ENCODE results near the gene THPO. TPM values are rescaled to one million over a fixed set of nuclear protein-coding genes. Genes with fewer than 3 reads are reported as not detected.

The THPO gene
- total RNA-seq, 2 donors from 2014 or later: 1.1 TPM; not detected in 1

DNA sequence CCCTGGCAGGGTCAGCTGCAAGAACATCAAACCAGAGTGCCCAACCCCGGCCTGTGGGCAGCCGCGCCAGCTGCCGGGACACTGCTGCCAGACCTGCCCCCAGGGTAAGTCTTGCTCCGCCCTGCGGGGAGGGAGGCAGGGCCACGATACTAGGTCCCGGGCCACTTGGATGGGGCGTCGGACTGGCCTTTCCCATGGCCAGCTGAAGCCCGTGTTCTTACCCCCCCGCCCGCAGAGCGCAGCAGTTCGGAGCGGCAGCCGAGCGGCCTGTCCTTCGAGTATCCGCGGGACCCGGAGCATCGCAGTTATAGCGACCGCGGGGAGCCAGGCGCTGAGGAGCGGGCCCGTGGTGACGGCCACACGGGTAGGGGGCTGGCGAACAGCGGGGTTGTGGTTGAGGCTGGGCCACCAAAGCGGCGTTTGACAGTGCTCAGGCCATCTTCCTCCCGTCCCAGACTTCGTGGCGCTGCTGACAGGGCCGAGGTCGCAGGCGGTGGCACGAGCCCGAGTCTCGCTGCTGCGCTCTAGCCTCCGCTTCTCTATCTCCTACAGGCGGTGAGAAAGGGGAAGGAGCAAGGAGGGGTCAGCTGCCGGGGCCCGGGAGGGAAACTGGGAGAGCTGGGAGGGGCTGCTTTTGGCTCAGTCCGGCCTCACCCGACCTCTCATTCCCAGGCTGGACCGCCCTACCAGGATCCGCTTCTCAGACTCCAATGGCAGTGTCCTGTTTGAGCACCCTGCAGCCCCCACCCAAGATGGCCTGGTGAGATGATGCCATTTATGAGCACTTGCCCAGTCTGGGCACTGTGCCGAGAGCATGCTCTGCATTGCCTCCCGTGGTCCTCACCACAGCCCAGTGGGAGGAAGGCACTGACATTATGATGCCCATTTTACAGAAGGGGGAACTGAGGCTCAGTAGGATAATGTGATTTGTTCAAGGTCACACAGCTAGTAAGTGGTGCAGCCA lies 3.5 kb upstream of the THPO start:
- H3K4me1 ChIP-seq (ENCODE audit: control insufficient read depth in 1 of 2, low read depth in 2 of 2): peaks cover 4 to 13% of the 10 kb centered on the region in 2 donors
- no peaks in the 10 kb centered on the region for H3K9me3 ChIP-seq
- ATAC-seq (ENCODE audit: insufficient number of reproducible peaks, low FRiP score, low read depth): no peak
- peak overlapping the region; percentile 77 for H3K4me3 ChIP-seq
- no peak for DNase-seq (ENCODE audit: low spot score)
- H3K27ac ChIP-seq: no peak overlapping the region
- TF ChIP-seq, protein P1, sequence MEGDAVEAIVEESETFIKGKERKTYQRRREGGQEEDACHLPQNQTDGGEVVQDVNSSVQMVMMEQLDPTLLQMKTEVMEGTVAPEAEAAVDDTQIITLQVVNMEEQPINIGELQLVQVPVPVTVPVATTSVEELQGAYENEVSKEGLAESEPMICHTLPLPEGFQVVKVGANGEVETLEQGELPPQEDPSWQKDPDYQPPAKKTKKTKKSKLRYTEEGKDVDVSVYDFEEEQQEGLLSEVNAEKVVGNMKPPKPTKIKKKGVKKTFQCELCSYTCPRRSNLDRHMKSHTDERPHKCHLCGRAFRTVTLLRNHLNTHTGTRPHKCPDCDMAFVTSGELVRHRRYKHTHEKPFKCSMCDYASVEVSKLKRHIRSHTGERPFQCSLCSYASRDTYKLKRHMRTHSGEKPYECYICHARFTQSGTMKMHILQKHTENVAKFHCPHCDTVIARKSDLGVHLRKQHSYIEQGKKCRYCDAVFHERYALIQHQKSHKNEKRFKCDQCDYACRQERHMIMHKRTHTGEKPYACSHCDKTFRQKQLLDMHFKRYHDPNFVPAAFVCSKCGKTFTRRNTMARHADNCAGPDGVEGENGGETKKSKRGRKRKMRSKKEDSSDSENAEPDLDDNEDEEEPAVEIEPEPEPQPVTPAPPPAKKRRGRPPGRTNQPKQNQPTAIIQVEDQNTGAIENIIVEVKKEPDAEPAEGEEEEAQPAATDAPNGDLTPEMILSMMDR (IDR thresholded peaks at IDR 0.05): no peak
- no peaks in the 10 kb centered on the region for H3K36me3 ChIP-seq
- no peaks in the 10 kb centered on the region for H3K27me3 ChIP-seq (replicated peaks; ENCODE audit: insufficient read depth)

DNA sequence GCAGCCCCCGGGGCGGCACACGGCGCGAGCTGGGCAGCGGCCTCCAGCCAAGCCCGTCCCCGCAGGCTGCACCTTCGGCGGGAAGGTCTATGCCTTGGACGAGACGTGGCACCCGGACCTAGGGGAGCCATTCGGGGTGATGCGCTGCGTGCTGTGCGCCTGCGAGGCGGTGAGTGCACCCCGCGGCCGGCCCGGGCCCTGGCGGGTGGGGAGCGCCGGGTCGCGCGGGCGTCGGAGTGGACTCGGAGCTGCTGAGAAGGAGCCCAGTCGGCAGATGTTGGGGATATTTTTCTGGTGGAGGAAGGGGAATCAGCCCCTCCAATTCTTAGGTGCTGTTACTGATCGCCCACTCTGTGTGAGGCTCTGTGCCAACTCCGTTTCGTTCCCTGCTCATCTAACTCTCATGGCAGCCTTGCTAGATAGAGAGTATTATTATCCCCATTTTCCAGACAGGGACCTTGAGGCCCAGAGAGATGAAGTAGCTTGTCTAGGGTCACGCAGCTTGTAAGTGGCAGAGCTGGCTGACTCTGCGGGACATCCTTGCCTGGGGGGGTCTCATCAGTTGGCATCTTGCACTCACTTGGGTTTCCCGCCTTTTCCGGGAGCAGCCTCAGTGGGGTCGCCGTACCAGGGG lies 2.7 kb upstream of the THPO start:
- Histone ChIP-seq H3K27ac (no peak overlapping the region), H3K27me3 (replicated peaks; ENCODE audit: insufficient read depth) (no peaks in the 10 kb centered on the region), H3K9me3 (no peaks in the 10 kb centered on the region), H3K4me1 (ENCODE audit: control insufficient read depth in 1 of 2, low read depth in 2 of 2) (peaks cover 4 to 13% of the 10 kb centered on the region in 2 donors), H3K36me3 (no peaks in the 10 kb centered on the region), H3K4me3 (peak overlapping the region; percentile 77)
- TF ChIP-seq, protein P1 (IDR thresholded peaks at IDR 0.05): no peak
- ATAC-seq (ENCODE audit: insufficient number of reproducible peaks, low FRiP score, low read depth) (no peak), DNase-seq (ENCODE audit: low spot score) (no peak)

DNA sequence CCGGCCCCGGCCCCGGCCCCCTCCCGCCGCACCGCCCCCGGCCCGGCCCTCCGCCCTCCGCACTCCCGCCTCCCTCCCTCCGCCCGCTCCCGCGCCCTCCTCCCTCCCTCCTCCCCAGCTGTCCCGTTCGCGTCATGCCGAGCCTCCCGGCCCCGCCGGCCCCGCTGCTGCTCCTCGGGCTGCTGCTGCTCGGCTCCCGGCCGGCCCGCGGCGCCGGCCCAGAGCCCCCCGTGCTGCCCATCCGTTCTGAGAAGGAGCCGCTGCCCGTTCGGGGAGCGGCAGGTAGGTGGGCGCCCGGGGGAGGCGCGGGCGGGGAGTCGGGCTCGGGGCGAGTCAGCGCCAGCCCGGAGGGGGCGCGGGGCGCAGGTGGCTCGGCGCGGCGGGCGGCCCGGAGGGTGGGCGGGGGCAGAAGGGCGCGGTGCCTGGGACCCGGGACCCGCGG lies 2.2 kb upstream of the THPO start:
- DNase-seq (ENCODE audit: low spot score) (no peak), ATAC-seq (ENCODE audit: insufficient number of reproducible peaks, low FRiP score, low read depth) (no peak)
- H3K36me3 ChIP-seq: no peaks in the 10 kb centered on the region
- H3K4me3 ChIP-seq: peak overlapping the region; percentile 77
- H3K4me1 ChIP-seq (ENCODE audit: control insufficient read depth in 1 of 2, low read depth in 2 of 2): peaks cover 4 to 13% of the 10 kb centered on the region in 2 donors
- no peaks in the 10 kb centered on the region for H3K27me3 ChIP-seq (replicated peaks; ENCODE audit: insufficient read depth)
- H3K27ac ChIP-seq: no peak overlapping the region
- TF ChIP-seq, protein P1 (IDR thresholded peaks at IDR 0.05): no peak
- no peaks in the 10 kb centered on the region for H3K9me3 ChIP-seq

DNA sequence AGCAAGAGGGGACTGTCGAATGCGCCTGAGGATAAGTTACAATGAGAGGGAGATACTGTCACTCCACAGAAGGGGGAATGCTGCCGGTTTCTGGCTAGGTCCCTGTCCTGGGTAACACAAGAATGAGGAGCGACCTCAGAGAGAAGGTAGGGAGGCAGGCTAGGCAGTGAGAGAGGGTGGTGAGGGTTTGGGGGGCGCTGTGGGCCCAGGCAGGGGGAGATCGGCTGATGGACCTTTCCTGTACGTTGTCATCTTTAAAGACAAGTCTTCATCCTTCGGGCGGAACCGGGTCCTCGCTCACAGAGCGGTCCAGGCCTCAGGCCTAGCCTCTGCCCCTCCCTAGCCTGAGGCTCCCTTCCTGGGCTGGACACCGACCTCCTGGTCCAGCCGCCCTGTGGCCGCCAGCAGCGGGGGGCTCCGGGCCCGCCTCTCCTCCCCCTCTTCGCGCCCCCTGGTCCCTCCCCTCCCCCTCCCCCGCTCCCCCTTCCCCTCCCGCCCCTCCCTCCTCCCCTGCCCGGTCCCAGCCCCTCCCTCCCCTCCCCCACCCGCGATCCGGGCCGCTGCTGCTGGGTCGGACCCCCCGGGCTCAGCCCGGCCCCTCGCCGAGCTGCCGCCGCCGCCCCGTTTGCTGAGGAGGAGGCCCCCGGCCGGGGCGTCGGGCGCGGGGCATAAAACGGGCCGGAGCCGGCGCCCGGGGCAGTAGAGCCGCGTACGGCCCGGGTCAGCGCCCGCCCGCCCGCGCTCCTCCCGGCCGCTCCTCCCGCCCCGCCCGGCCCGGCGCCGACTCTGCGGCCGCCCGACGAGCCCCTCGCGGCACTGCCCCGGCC lies 1.6 kb upstream of the THPO start, which contains the start of gene CHRD:
Gene CHRD, plus strand, starts transcription at position 697 of the 827 bp plus-strand sequence. CDS start 265 bp downstream, outside the sequence.
- no peaks in the 10 kb centered on the region for H3K9me3 ChIP-seq
- DNase-seq (ENCODE audit: low spot score): no peak
- no peaks in the 10 kb centered on the region for H3K36me3 ChIP-seq
- TF ChIP-seq, protein P1 (IDR thresholded peaks at IDR 0.05): no peak
- H3K27ac ChIP-seq: no peak within 1 kb of the TSS
- ATAC-seq (ENCODE audit: insufficient number of reproducible peaks, low FRiP score, low read depth): no peak
- no peaks in the 10 kb centered on the region for H3K27me3 ChIP-seq (replicated peaks; ENCODE audit: insufficient read depth)
- H3K4me3 ChIP-seq: peak within 1 kb of the TSS; percentile 77
- H3K4me1 ChIP-seq (ENCODE audit: control insufficient read depth in 1 of 2, low read depth in 2 of 2): peaks cover 4 to 13% of the 10 kb centered on the region in 2 donors

All from thoracic aorta (tissue), 2 donors.